ENCODE measurements around the gene OR10V1.

OR10V1 gene

GRCh38 chr11:59713745-59714144, at the start of gene OR10V1:
Gene OR10V1, minus strand, starts transcription at chr11:59713845. Its CDS starts 0 bp downstream, at chr11:59713845.
- no peak for DNase-seq

GRCh38 chr11:59761993-59762392, 48.3 kb upstream of the OR10V1 start:
- no peak for DNase-seq

DNA sequence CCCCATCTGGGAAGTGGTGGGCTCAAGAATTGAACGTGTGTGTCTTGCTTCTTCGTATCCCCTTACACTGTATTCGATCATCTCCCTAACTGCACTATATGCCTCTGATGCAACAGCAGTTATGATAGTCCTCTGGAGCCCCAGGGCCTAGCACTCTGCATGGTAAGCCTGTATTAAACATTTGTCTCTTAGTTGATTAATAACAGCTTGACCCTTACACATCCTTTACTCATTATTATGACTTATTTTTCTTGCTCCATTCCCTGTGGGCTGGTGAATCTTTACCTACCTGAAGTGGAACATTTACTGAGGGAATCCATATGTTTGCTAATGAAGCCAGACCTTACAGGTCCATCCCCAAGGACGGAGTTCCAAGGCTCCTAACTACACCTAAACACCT, 47.1 kb upstream of the OR10V1 start:
- no peak for DNase-seq

GRCh38 chr11:59759900-59760299, 46.3 kb upstream of the OR10V1 start:
- DNase-seq, result no peak

DNA sequence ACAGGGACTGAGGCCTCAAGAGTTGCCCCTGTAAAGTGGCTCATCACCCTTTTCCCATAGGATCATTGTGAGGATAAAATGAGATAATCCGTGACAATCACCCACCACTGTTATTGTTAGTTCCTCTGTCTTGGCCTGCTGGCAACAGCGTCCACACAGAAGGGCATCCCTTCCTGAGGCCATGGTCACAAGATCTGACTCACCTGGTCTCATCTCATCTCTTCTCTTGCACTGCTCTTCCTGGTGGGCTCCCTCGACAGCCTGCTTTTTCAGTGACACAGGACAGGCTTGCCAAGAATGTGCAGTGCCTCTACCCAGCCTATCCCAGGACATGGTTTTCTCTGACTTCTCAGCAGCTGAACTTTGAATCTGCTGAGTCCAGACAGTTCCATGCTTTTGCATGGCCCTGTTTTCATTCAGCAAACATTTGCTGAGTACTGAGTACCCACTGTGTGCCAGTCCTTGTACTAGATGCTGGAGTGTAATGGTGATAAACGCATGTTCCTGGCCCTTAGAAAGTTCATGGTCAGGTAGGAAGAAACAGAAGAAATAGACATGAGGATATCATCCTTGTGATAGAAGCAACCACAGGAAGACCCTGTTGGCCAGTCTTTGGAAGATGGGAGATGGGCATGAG, 44.9 kb upstream of the OR10V1 start:
- no peak for DNase-seq

DNA sequence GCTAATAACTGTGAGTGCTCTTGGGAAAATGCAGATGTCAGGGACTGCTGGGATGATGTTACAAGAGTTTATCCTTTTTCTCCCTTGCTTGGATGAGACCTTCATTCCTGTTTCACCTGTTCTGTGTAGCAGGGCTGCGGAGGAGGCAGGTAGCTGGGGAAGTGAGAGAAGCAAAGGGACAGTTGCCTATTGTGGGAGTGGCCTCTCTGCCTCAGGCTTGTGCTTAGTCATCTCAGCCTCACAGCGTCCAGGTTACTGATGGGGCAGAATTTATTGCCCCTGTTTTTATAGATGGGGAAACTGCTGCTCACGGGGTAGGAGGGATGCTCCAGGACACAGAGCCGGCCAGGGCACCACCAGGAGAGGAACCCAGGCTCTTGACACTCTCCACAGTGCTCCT, 43.2 kb upstream of the OR10V1 start:
- no peak for DNase-seq

- no peak for DNase-seq
These were observed 42.9 kb upstream of the OR10V1 start for GRCh38 chr11:59756558-59756840.

- DNase-seq, result peak; percentile 29
These were observed 42.3 kb upstream of the OR10V1 start for GRCh38 chr11:59755701-59756557.

GRCh38 chr11:59754859-59755700, 41.4 kb upstream of the OR10V1 start, which contains the start of gene STX3:
Gene STX3, plus strand, starts transcription at chr11:59755376. Its CDS starts 230 bp downstream, at chr11:59755606.
- DNase-seq, result peak; percentile 68

GRCh38 chr11:59754494-59754858, 40.8 kb upstream of the OR10V1 start:
- peak; percentile 14 for DNase-seq

DNA sequence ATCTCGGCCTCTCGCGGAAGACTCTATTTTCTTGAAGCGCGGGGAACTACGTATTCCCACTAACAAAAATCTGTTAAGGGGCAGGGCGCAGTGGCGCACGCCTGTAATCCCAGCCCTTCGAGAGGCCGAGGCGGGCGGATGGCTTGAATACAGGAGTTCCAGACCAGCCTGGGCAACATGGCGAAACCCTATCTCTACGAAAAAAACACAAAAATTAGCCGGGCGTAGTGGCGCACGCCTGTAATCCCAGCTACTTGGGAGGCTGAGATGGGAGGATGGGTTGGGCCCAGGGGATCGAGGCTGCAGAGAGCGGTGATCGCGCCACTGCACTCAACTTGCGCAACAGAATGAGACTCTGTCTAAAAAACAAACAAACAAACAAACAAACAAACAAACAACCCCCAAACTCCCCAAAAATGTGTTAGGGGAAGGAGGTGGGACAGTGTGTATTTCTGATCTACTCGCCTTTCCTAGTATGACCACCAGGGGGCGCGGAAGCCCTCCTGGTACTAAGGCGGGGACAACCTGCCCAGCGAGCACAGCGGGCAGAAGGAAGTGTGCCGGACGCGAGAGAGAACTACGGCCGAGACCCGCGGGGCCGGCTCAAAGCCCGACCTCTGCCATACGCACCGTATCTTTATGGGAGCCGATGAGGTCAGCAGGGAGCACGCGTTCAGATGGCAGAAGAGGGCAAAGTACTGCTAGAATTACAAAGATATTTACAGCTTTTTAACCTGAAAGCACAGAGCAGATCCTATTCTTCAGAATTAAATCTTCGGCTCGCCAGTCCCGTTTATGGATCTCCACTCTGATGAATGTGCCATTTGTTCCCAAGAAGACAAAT, 40.2 kb upstream of the OR10V1 start:
- DNase-seq, result peak; percentile 81

DNA sequence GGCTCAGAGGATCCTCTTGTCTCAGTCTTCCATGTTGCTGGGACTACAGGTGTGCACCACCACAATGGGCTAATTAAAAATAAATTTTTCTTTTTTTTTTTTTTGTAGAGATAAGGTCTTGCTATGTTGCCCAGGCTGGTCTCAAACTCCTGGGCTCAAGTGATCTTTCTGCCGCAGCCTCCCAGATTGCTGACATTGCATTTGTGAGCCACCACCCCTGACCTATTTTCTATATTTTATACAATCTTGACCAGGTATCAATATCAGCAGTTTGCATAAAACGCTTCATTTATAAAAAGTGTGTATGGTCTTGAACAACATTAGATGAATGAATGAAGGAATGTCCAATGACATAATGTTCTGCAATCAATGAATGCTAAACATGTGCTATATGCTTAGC, 32.5 kb upstream of the OR10V1 start:
- DNase-seq, result no peak

GRCh38 chr11:59730896-59731565, 17.4 kb upstream of the OR10V1 start:
- DNase-seq, result no peak

- DNase-seq, result no peak
These were observed 16.2 kb upstream of the OR10V1 start for GRCh38 chr11:59729834-59730233.

- DNase-seq, result no peak
These were observed 15.3 kb upstream of the OR10V1 start for GRCh38 chr11:59728913-59729312.

DNA sequence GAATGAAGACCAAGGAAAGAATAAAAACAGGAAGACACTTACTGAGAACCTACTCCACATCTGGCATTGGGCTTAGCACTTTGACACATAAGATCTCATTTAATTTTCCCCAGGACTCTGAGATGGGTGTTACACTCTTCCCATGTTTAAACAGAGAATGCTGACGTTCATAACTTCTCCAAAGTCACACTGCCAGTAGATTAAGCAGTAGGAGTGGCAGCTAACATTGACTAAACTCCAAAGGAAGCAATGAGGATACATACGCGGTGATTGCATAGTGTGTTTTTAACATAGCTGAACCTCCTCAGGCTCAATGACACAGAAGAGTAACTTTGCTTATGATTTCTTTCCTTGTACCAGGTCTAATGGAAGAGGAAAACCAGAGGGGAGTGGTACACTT, 14.5 kb upstream of the OR10V1 start:
- no peak for DNase-seq

DNA sequence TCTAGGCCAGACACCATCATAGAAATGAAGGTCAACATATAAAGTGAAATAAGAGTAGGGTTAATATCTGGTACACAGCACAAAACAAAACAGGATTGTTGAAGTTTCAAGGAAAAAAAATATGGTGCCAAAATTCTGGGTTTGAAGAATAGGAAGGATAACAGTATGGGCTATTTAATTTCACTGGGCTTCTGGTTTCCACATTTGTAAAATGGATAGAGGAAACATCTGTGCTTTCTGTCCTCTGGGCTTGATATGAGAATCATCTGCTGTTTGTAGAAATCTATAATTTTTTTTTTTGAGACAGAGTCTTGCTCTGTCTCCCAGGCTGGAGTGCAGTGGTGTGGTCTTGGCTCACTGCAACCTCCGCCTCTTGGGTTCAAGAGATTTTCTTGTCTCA, 13.8 kb upstream of the OR10V1 start:
- no peak for DNase-seq

GRCh38 chr11:59724066-59724465, 10.4 kb upstream of the OR10V1 start:
- DNase-seq, result no peak

GRCh38 chr11:59719556-59719955, 5.9 kb upstream of the OR10V1 start:
- DNase-seq, result no peak

DNA sequence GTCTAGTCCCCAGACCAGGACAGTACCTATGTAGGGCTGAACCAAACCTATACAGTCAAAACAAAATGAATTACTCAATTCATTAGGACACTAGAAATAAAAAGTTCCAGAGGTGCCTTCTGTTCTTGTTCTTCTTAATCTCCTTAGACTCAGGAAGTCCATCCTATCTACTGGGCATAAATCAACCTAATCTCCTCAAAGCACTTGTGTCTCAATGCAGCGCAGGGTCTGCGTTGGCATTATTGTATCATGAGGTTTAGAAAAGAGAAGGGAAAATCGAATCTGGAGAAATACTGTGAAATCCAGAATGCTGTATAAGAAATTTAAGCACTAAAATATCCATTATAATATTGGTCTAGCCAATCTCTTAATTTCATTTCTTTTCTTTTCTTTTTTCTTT, 2.4 kb upstream of the OR10V1 start:
- DNase-seq, result no peak

GRCh38 chr11:59710136-59710847, 3.4 kb downstream of the OR10V1 start:
- DNase-seq, result no peak

DNA sequence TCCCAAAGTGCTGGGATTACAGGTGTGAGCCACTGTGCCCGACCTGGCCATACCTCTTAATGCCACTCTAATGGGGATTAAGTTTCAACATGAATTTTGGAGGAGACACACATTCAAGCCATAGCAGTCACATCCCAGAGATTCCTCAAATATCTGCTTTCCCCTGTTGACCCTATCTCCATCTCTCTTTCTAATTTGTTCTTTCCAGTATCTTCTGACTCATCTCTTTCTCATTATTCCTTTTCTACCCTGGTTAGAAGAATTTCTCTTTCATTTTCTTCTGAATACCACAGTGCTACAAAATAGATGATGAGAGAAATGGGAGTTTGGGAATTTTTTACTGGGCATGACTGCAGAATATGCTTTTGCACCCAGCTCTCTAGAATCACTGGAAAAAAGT, 5.1 kb downstream of the OR10V1 start:
- no peak for DNase-seq
